NOMO-1 (cell line): ENCODE results near the gene FAXDC2.
"Not testable (repeated sequence)": the region's sequence is repeated elsewhere in the genome, so short reads cannot be mapped to it uniquely, and the experiment has no call there.

Source experiments
- DNase-seq, 2 experiments: peaks; one replicate each; lab custom pipeline; 2025; ENCODE audit not compliant: unreplicated experiment in 2 of 2; lab: John Stamatoyannopoulos, UW

Gene FAXDC2

DNA sequence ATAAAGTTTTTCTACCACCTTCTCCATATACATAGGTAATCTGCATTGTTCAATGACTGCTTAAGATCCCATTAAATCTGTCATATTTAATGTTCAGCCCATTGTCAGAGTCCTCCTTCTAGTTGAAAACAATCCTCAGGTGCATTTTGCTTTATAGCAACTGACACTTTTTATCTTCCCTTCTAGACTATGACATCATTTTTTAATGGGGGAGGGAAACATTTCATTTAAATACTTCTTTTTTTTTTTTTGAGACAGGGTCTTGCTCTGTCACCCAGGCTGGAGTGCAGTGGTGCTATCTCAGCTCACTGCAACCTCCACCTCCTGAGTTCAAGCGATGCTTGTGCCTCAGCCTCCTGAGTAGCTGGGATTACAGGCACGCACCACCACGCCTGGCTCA, 17.6 kb downstream of the FAXDC2 start:
- not testable (repeated sequence) for DNase-seq

- DNase-seq, result no peak
These were observed 19.0 kb downstream of the FAXDC2 start for GRCh38 chr5:154831451-154831850.

DNA sequence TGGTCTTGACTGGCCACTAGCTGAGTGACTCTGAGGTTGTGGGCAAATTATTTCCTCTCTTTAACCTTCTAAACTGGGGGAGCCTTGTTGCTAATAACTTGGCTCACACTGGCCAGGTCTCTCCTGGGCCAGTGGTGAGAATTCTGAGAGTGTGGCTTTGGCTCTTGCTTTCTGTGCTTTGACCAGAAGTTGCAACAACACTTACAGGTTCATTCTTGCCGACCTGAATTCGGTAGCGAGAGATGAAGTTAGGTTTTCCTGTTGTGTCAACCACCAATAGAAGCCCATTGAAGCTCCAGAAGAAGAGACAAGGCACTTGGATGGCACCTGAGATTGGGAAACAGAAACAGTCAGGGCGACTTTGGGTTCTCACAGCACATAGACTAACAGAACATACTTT, 19.8 kb downstream of the FAXDC2 start:
- DNase-seq, result no peak

DNA sequence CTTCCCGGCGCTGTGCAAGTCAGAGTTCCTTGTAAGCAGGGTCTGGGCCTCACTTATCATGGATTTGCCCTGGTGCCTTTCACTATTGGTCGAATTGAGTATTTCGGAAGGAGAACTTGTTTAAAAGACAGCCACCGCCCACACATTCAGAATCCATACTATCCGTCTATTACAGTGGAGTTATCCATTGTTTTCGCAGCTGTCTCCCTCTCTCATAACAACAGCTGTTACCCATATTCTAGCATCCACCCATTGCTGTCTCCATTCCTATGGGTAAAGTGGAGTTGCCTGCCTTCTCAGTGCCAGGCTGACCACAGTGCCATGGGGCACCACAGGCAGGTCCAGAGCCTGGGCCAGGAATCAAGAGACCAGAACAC, 20.2 kb downstream of the FAXDC2 start:
- no peak for DNase-seq

DNA sequence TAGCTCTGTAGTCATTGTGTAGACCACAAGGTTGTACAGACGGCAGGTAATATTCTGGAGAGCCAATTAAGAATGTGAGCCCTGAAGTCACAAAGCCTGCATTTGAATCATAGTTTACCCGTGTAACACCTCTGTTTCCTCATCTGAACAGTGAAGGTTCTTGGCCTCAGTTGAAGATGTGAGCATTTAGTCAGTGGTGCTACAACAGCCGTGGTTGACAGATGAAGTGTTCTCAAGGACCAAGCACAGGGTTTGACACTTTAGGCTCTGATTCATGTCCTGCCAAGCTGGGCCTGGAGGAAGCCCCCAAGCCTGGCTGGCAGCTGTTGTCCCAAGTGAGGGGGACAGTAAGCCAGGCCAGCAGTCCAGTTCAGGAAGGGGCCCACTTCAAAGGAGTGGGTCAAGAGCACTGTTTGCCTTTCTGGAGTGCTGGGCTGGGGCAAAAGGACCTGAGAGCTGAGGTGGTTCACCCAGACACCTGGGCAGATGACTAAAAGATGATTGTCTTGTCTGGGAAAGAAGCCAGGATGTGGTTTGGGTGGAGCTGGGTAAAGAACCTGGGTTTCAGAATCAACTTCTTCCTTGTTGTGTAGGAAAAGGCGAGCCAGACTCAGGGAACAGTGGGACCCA, 20.7 kb downstream of the FAXDC2 start:
- DNase-seq, result no peak

- DNase-seq, result no peak
These were observed 21.2 kb downstream of the FAXDC2 start for GRCh38 chr5:154829181-154829588.

- DNase-seq, result no peak
These were observed 26.3 kb downstream of the FAXDC2 start for GRCh38 chr5:154824070-154824469.

GRCh38 chr5:154823605-154824004, 26.8 kb downstream of the FAXDC2 start:
- no peak for DNase-seq

DNA sequence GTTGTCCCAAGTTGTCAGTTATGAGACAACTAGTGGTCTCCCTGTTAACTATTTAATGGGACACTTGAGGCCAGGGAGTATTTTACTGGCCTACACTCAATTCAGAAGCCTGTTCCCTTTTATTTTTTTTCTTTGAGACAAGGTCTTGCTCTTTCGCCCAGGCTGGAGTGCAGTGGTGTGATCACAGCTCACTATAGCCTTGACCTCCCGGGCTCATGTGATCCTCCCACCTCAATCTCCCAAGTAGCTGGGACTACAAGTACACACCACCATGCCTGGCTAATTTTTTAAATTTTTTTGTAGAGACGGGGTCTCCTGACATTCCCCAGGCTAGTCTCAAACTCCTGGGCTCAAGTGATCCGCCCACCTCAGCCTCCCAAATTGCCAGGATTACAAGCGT, 27.5 kb downstream of the FAXDC2 start:
- DNase-seq, result not testable (repeated sequence)

DNA sequence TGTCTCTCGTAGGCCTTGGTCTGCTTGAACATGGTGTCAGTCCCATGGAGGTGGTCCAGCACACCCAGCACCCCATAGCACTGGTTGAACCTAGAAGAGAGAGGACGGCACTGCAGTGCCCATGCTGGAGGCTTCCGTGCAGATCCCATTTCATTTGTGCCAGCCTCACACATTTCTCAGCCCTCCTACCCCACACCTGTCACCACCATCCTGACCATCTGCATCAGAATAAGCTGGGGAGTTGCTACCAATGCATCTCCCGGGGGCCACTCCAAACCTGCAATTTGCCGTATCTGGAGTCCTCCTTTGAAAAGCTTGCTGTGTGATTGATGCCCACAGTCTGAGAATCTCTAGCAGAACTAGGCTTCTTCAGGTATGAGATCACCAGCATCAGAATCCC, 30.0 kb downstream of the FAXDC2 start:
- no peak for DNase-seq

- DNase-seq, result no peak
These were observed 30.9 kb downstream of the FAXDC2 start for GRCh38 chr5:154819546-154819945.

- no peak for DNase-seq
These were observed 31.8 kb downstream of the FAXDC2 start for GRCh38 chr5:154818471-154819116.

GRCh38 chr5:154817815-154818214, 32.6 kb downstream of the FAXDC2 start:
- DNase-seq, result no peak

- DNase-seq, result no peak
These were observed 33.4 kb downstream of the FAXDC2 start for GRCh38 chr5:154816891-154817492.

DNA sequence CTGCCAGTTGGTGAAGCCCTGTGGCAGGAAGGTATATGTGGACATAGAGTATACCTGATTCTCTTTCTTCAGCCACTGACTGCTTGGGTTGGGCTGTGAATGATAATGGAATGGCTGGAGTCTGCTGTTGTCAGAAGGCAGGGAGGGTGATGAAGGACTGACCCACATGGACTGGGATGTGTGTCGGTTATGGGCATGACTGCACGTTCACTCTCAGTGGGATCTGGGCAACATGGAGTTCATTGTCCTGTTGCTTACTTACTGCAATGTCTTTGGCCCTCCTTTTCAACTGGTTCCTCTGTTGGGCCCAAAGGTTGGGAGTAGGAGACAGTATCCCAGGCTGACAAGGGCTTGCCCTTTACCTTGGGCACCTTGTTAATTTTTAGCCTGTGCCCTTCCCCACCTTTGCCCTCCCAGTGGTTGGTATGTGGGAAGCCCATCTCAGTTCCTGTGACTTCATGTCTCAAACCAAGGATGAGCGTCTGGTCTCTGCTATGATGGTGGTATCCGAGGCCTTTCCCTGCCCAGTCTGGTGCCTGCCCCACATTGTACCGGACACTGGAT, 34.6 kb downstream of the FAXDC2 start:
- DNase-seq, result no peak

GRCh38 chr5:154815025-154815424, 35.4 kb downstream of the FAXDC2 start:
- no peak for DNase-seq

GRCh38 chr5:154813736-154814135, 36.7 kb downstream of the FAXDC2 start:
- no peak for DNase-seq

DNA sequence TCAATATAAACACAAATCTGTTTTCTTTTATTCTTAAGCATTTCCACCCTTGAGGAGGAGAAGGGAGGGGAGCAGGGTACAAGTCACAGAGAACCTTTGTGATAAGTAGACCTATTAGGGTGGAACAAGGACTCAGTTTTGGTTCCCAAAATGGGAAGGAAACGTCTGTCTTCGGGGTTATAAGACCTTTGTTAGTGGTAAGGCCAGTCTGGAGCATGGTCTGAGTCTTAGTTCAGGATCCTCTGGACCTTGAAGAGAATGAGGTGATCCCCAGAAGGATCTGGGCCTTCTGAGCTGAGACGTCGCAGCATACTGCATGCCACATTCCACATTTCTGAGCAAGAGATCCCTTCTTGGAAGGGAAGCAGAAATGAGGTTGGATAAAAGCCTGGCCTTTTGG, 37.2 kb downstream of the FAXDC2 start:
- no peak for DNase-seq

GRCh38 chr5:154811653-154812465, 38.5 kb downstream of the FAXDC2 start:
- peak; percentile 53 for DNase-seq

GRCh38 chr5:154811239-154811638, 39.2 kb downstream of the FAXDC2 start:
- DNase-seq, result no peak

DNA sequence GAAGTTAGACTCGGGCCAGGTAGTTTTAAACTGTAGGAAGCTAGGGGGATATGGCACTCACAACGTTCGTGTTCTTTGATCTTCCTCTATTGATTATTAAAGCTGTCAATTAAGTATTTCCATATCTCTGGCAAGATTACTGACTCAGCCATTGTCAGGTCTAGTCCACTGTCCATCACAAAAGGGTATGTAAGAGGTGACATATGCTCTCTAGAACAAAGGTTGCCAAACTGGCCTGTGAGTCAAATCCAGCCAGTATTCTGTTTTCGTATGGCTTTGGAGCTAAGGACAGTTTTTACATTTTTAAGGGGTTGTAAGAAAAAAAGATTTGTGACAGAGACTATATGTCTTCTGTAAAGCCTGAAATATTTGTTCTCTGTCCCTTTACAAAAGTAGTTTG, 44.2 kb downstream of the FAXDC2 start:
- no peak for DNase-seq
